Esophagus muscularis mucosa (tissue), 4 donors: ENCODE data around the gene ZNF423. TPM values are rescaled to one million over a fixed set of nuclear protein-coding genes. Genes with fewer than 3 reads are reported as not detected.

ENCODE experiments used
- DNase-seq: peaks from one replicate; pipeline ENCODE4 v3.0.0-alpha.2; 2017; ENCODE audit errors: extremely low spot score
- H3K27ac ChIP-seq, 4 donors: fragments of 200-600 bp; sonication (generic); replicated peaks in 1 of 4; 1 replicate in 3 of 4; 2 replicates in 1 of 4; pipeline ENCODE4 v1.5.1; 2016 to 2019; ENCODE audit warnings: mild to moderate bottlenecking in 1 of 4
- H3K27me3 ChIP-seq, 4 donors: fragments of 200-600 bp; sonication (generic); one replicate each; pipeline versions ENCODE4 v1.5.1 to v1.6.0; 2016 to 2019
- H3K36me3 ChIP-seq, 4 donors: fragments of 200-600 bp; sonication (generic); one replicate each; pipeline ENCODE4 v1.5.1; 2016 to 2019
- H3K4me1 ChIP-seq, 4 donors: fragments of 200-600 bp; sonication (generic); one replicate each; pipeline ENCODE4 v1.5.1; 2016 to 2019
- H3K4me3 ChIP-seq, 4 donors: fragments of 200-600 bp; sonication (generic); 1 replicate in 2 of 4; 2 replicates in 2 of 4; pipeline ENCODE4 v1.5.1; 2016 to 2019; ENCODE audit warnings: mild to moderate bottlenecking in 4 of 4, moderate library complexity in 1 of 4
- H3K9me3 ChIP-seq, 4 donors: fragments of 200-600 bp; sonication (generic); 1 replicate in 3 of 4; 2 replicates in 1 of 4; pipeline ENCODE4 v1.5.1; 2016 to 2019
- EP300 ChIP-seq: sonication (generic); formaldehyde crosslinking; IDR thresholded peaks from one replicate; pipeline ENCODE4 v1.6.1; 2017; ENCODE audit warnings: antibody characterized with exemption
- POLR2A ChIP-seq: fragments of 450-650 bp; IDR thresholded peaks from one replicate; pipeline ENCODE4 v1.6.1; 2017; ENCODE audit warnings: antibody characterized with exemption, moderate library complexity, mild to moderate bottlenecking, low read depth
- POLR2AphosphoS5 ChIP-seq, 2 donors: sonication (generic); formaldehyde crosslinking; IDR thresholded peaks; one replicate each; pipeline ENCODE4 v1.6.1; 2017; ENCODE audit warnings: antibody characterized with exemption in 2 of 2
- WGBS: methylation state at CpG from one replicate; pipeline ENCODE4 v1.1.5; 2018; 5-methylcytosine and 5-hydroxymethylcytosine counted together
- intact Hi-C: fragments of 100-400 bp; cut with DNase I; formaldehyde crosslinking; loops from one replicate; pipeline ENCODE4 v1.15.1; 2023
- total RNA-seq, 4 donors: library from RNA; depleted of rRNA; stranded (reverse); fragments of >200 nt; gene quantifications; one replicate each; pipeline versions ENCODE4 v1.1.0 to v1.2.1, GENCODE V29; 2016
- TF ChIP-seq, protein P1 (sequence below), 3 experiments: fragments of 200-600 bp in 2 of 3; fragments of 450-650 bp in 1 of 3; sonication (generic) in 2 of 3; IDR thresholded peaks; one replicate each; pipeline ENCODE4 v1.5.1; 2017 to 2019; ENCODE audit warnings: antibody characterized with exemption in 3 of 3, mild to moderate bottlenecking in 2 of 3, moderate library complexity in 1 of 3

ZNF423 gene
- total RNA-seq, 4 donors from 2014 or later: 8.7 to 22.5 (median 10.3) TPM

DNA sequence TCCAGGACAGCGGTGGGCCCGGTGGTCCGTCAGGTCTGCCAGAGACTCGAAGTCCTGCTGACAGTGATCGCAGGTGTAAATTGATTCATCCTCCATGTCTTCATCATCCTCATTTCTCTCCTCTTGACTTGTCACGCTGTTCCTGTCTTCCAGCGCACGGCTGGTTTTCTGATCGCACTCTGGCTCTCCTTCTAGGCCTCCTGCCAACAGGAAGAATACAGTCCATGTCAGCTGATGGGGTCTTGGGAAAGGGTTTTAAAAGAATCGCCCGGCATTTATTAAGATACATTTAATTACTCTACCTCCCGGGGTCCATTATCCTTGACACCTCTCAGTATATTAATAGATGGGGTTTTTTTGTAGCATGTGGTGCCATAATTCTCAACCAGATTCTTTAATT, 125.1 kb downstream of the ZNF423 start:
- Histone ChIP-seq H3K27me3 (no peaks in the 10 kb centered on the region), H3K27ac (no peak overlapping the region), H3K9me3 (peaks cover 0 to 14% (median 5%) of the 10 kb centered on the region in 4 donors), H3K36me3 (peaks cover 5 to 13% (median 8%) of the 10 kb centered on the region in 4 donors), H3K4me1 (peaks cover 0 to 10% (median 0%) of the 10 kb centered on the region in 4 donors), H3K4me3 (no peak overlapping the region)
- intact Hi-C loops: no loop called here
- DNase-seq: no peak
- TF ChIP-seq, protein P1, sequence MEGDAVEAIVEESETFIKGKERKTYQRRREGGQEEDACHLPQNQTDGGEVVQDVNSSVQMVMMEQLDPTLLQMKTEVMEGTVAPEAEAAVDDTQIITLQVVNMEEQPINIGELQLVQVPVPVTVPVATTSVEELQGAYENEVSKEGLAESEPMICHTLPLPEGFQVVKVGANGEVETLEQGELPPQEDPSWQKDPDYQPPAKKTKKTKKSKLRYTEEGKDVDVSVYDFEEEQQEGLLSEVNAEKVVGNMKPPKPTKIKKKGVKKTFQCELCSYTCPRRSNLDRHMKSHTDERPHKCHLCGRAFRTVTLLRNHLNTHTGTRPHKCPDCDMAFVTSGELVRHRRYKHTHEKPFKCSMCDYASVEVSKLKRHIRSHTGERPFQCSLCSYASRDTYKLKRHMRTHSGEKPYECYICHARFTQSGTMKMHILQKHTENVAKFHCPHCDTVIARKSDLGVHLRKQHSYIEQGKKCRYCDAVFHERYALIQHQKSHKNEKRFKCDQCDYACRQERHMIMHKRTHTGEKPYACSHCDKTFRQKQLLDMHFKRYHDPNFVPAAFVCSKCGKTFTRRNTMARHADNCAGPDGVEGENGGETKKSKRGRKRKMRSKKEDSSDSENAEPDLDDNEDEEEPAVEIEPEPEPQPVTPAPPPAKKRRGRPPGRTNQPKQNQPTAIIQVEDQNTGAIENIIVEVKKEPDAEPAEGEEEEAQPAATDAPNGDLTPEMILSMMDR (IDR thresholded peaks at IDR 0.05): no peak
- TF ChIP-seq EP300 (no peak), POLR2AphosphoS5 (IDR thresholded peaks at IDR 0.05) (no peak), POLR2A (no peak)
- whole genome bisulfite sequencing: 81% methylated on average over 12 of the region's 12 CpGs

DNA sequence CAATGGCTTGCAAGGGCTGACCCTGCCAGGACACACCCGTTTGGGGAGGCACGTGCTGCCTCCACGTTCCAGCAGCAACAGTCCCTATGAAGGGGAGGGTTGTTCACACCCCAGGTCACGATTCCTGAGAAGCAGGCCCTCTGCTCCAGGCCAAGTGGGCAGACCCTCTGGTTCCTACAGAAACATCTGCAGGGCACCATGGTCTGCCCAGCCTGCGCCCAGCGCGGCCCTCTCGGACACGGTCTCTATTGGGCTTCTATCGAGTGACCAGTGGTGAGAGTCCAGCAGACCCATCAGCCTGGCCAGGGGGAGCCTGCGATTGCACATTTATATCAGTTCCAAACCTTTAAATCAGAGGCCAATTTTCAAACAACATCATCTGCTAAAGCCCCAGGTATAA, 128.3 kb downstream of the ZNF423 start:
- Histone ChIP-seq H3K4me3 (no peak overlapping the region), H3K27me3 (no peaks in the 10 kb centered on the region), H3K36me3 (peaks cover 5 to 13% (median 8%) of the 10 kb centered on the region in 4 donors), H3K9me3 (peaks cover 0 to 14% (median 5%) of the 10 kb centered on the region in 4 donors), H3K27ac (no peak overlapping the region), H3K4me1 (no peaks in the 10 kb centered on the region)
- WGBS: 81% methylated on average over 7 of the region's 11 CpGs
- intact Hi-C loops: no loop called here
- TF ChIP-seq, protein P1 (IDR thresholded peaks at IDR 0.05): no peak
- TF ChIP-seq EP300 (no peak), POLR2A (no peak), POLR2AphosphoS5 (IDR thresholded peaks at IDR 0.05) (no peak)
- no peak for DNase-seq

DNA sequence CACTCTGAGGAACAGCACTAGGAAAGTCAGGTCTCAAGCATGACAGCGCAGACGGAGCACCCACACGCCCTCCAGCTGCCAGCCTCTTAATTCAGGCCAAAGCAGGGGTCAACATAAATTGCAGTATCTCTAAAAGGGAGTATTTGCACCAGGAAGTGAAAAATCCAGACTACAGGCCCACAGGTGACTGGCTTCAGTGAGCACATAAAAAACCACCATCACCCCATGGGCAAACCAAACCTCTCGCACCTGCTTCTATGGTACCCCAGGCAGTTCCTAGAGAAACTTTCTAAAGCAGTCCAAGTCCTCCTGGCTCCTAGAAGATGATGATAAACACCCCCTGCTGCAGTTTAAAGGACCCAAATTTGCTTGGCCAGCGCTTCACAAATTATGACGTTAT, 129.8 kb downstream of the ZNF423 start:
- TF ChIP-seq, protein P1 (IDR thresholded peaks at IDR 0.05): no peak
- no peak for TF ChIP-seq EP300
- TF ChIP-seq POLR2A: no peak
- no peak for TF ChIP-seq POLR2AphosphoS5 (IDR thresholded peaks at IDR 0.05)
- Histone ChIP-seq H3K4me3 (no peak overlapping the region), H3K27me3 (no peaks in the 10 kb centered on the region), H3K9me3 (peaks cover 0 to 11% (median 5%) of the 10 kb centered on the region in 4 donors), H3K27ac (no peak overlapping the region), H3K4me1 (no peaks in the 10 kb centered on the region), H3K36me3 (peaks cover 5 to 13% (median 8%) of the 10 kb centered on the region in 4 donors)
- intact Hi-C loops: no loop called here
- 90% methylated on average over 6 of the region's 6 CpGs for WGBS
- DNase-seq: no peak

DNA sequence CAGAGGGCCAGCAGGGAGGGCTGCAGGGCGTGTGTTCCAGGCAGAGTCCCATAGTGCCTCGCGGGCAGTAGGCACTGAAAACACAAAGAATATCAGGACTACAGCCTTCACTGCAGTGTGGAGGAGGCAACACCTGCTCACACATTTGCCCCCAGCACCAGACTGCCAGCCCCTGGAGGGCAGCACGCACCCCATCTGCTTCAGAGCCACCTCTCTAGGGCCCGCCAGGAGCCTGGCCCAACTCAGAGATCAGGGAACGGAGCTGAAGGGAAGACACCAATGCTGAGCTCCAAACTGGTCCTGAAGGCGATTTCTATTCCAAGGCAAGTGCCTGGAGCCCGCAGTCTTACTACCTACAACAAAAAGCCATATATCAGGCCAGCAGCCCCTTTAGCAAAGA, 130.3 kb downstream of the ZNF423 start:
- Histone ChIP-seq H3K36me3 (peaks cover 5 to 12% (median 8%) of the 10 kb centered on the region in 4 donors), H3K4me1 (no peaks in the 10 kb centered on the region), H3K9me3 (peaks cover 0 to 11% (median 5%) of the 10 kb centered on the region in 4 donors), H3K27me3 (no peaks in the 10 kb centered on the region), H3K27ac (no peak overlapping the region), H3K4me3 (no peak overlapping the region)
- intact Hi-C loops: no loop called here
- no peak for DNase-seq
- TF ChIP-seq POLR2AphosphoS5 (IDR thresholded peaks at IDR 0.05) (no peak), POLR2A (no peak), EP300 (no peak)
- TF ChIP-seq, protein P1 (IDR thresholded peaks at IDR 0.05): no peak
- 92% methylated on average over 5 of the region's 8 CpGs for WGBS

DNA sequence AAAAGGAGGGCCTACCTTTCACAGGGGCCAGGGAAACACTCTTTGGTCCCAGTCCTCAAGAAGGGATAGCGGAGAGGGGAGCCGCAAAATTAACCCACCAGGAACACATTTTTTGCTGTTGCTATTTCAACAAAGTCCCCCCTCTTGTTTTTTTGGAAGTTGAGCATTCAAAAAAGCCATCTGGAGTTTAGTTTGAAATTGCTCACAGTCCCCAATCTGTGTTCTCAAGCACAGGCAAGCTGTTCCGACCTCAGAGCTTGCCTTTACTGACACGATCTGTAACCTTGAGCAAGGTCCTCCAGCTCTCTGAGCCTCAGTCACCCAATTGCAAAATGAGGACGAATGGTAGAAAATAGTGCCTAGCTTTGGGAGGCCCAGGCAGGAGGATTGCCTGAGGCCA, 131.1 kb downstream of the ZNF423 start:
- no peak overlapping the region for H3K27ac ChIP-seq
- peaks cover 1 to 5% (median 4%) of the 10 kb centered on the region in 4 donors for H3K36me3 ChIP-seq
- no peak for DNase-seq
- intact Hi-C loops: no loop called here
- no peak for TF ChIP-seq EP300
- no peak for TF ChIP-seq POLR2A
- TF ChIP-seq, protein P1 (IDR thresholded peaks at IDR 0.05): no peak
- TF ChIP-seq POLR2AphosphoS5 (IDR thresholded peaks at IDR 0.05): no peak
- H3K4me1 ChIP-seq: no peaks in the 10 kb centered on the region
- H3K4me3 ChIP-seq: no peak overlapping the region
- H3K27me3 ChIP-seq: no peaks in the 10 kb centered on the region
- WGBS: 91% methylated on average over 5 of the region's 5 CpGs
- H3K9me3 ChIP-seq: peaks cover 0 to 6% (median 2%) of the 10 kb centered on the region in 4 donors
